BJ (cell line): Measurements from ENCODE around the gene DLL4. TPM values are rescaled to one million over a fixed set of nuclear protein-coding genes. Genes with fewer than 3 reads are reported as not detected.

Experiments
- CTCF ChIA-PET: fragments of 350-600 bp; formaldehyde crosslinking; extraction: SDS; loops from one replicate; lab custom pipeline; 2021; ENCODE audit warnings: antibody characterized with exemption, inconsistent platforms; lab: Yijun Ruan, JAX
- POLR2A ChIA-PET: fragments of 300-600 bp; sonication (Branson Sonifier 250); formaldehyde crosslinking; extraction: SDS; loops from one replicate; lab custom pipeline; 2021; ENCODE audit warnings: antibody characterized with exemption; lab: Charles Lee
- DNase-seq: peaks from one replicate; pipeline ENCODE4 v3.0.0-alpha.2; 2011; ENCODE audit warnings: low read depth
- H3K27me3 ChIP-seq: 2 replicates; pipeline ENCODE4 v1.6.0; 2011; ENCODE audit warnings: low read length; ENCODE audit not compliant: control insufficient read depth, insufficient read depth
- H3K36me3 ChIP-seq: 2 replicates; pipeline ENCODE4 v1.5.1; 2011; ENCODE audit warnings: low read length; ENCODE audit not compliant: control insufficient read depth, insufficient read depth
- H3K4me3 ChIP-seq: 2 replicates; pipeline ENCODE4 v1.5.1; 2011; ENCODE audit warnings: low read depth, mild to moderate bottlenecking, control low read depth, low read length
- polyA plus RNA-seq: library from polyadenylated mRNA; depleted of rRNA; stranded (reverse); fragments of >200 nt; gene quantifications from 2 replicates; pipeline ENCODE4 v1.2.3, GENCODE V29; 2011
- TF ChIP-seq, protein P1 (sequence below): IDR thresholded peaks from 2 replicates; pipeline ENCODE4 v1.5.1; 2011; ENCODE audit warnings: low read depth, mild to moderate bottlenecking, control low read depth, inconsistent platforms, low read length, moderate library complexity; ENCODE audit not compliant: insufficient read depth

Gene DLL4
- polyA plus RNA-seq, 1 experiment, result 0.47 TPM

GRCh38 chr15:40891138-40891537 lies 38.0 kb upstream of the DLL4 start:
- no peak for DNase-seq
- POLR2A ChIA-PET, result no interaction called here
- TF ChIP-seq, protein P1, sequence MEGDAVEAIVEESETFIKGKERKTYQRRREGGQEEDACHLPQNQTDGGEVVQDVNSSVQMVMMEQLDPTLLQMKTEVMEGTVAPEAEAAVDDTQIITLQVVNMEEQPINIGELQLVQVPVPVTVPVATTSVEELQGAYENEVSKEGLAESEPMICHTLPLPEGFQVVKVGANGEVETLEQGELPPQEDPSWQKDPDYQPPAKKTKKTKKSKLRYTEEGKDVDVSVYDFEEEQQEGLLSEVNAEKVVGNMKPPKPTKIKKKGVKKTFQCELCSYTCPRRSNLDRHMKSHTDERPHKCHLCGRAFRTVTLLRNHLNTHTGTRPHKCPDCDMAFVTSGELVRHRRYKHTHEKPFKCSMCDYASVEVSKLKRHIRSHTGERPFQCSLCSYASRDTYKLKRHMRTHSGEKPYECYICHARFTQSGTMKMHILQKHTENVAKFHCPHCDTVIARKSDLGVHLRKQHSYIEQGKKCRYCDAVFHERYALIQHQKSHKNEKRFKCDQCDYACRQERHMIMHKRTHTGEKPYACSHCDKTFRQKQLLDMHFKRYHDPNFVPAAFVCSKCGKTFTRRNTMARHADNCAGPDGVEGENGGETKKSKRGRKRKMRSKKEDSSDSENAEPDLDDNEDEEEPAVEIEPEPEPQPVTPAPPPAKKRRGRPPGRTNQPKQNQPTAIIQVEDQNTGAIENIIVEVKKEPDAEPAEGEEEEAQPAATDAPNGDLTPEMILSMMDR, result no peak
- Histone ChIP-seq H3K27me3 (no peaks in the 10 kb centered on the region; the same call in 1 of the 2 replicates), H3K36me3 (no peaks in the 10 kb centered on the region), H3K4me3 (no peak overlapping the region)
- CTCF ChIA-PET, result interaction anchor here (1.0 to 6.2 kb wide), 14 partner anchors 10 to 371 kb away, joined by 3 to 201 read pairs (median 8); partner anchors contain the start of gene RHOV

- no peaks in the 10 kb centered on the region; the same call in 1 of the 2 replicates for H3K27me3 ChIP-seq
- no peak overlapping the region for H3K4me3 ChIP-seq
- CTCF ChIA-PET, result interaction anchor here (0.6 to 6.2 kb wide), 30 partner anchors 8 to 514 kb away, joined by 3 to 201 read pairs (median 5); partner anchors contain the start of gene RHOV
- DNase-seq, result no peak
- H3K36me3 ChIP-seq, result 0 out of 2 replicates have a peak, but pooled peaks cover 1% of the 10 kb centered on the region
- POLR2A ChIA-PET, result no interaction called here
- TF ChIP-seq, protein P1, result peak; percentile 84
Measured at GRCh38 chr15:40891810-40892446, 37.2 kb upstream of the DLL4 start.

DNA sequence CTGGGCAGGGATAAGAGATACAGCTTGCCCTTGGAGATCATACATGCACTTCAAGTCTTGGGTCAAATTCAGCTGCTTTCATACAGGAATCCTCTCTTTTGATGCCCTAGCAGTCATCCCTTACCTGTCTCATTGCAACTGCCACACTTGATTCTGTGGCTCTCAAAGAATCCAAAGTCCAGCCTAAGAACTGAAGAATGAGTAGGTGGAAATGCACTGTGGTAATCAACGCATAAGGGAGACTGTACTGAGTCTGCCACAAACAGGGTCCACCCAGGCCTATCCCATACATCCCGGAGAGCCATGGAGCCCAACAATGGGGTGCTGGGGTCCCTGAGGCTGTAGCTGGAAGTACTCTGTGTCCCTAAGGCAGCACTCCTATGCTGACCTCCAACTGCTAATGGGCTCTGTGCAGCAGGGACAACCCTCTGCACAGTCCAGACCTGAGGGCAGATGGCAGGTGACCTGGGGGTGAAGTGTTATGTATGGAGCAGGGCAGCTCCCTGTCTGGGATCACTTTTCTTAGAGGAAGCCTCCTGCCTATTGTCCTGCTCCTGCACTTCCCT lies 36.6 kb upstream of the DLL4 start:
- DNase-seq, result no peak
- ChIA-PET POLR2A (no interaction called here), CTCF (interaction anchor here (0.6 to 6.2 kb wide), 28 partner anchors 9 to 514 kb away, joined by 3 to 201 read pairs (median 5); partner anchors contain the start of gene RHOV)
- Histone ChIP-seq H3K27me3 (no peaks in the 10 kb centered on the region), H3K4me3 (no peak overlapping the region), H3K36me3 (0 out of 2 replicates have a peak, but pooled peaks cover 1% of the 10 kb centered on the region)
- TF ChIP-seq, protein P1, result no peak

GRCh38 chr15:40893019-40893670 lies 36.0 kb upstream of the DLL4 start:
- no peak overlapping the region for H3K4me3 ChIP-seq
- H3K27me3 ChIP-seq, result no peaks in the 10 kb centered on the region
- ChIA-PET CTCF (interaction anchor here (0.7 to 6.2 kb wide), 28 partner anchors 11 to 366 kb away, joined by 3 to 201 read pairs (median 8); partner anchors contain the start of genes RAD51, RHOV and SPINT1), POLR2A (interaction anchor here (1.3 kb wide), 1 partner anchor 37 kb away, joined by 3 read pairs; no protein-coding TSS in a partner anchor)
- TF ChIP-seq, protein P1, result no peak
- DNase-seq, result no peak
- H3K36me3 ChIP-seq, result 0 out of 2 replicates have a peak, but pooled peaks cover 1% of the 10 kb centered on the region
